ENCODE measurements around the gene ARHGAP25. TPM values are rescaled to one million over a fixed set of nuclear protein-coding genes. Genes with fewer than 3 reads are reported as not detected.

Gene ARHGAP25
- total RNA-seq, 1 donor from 2014 or later, result 0.08 TPM

DNA sequence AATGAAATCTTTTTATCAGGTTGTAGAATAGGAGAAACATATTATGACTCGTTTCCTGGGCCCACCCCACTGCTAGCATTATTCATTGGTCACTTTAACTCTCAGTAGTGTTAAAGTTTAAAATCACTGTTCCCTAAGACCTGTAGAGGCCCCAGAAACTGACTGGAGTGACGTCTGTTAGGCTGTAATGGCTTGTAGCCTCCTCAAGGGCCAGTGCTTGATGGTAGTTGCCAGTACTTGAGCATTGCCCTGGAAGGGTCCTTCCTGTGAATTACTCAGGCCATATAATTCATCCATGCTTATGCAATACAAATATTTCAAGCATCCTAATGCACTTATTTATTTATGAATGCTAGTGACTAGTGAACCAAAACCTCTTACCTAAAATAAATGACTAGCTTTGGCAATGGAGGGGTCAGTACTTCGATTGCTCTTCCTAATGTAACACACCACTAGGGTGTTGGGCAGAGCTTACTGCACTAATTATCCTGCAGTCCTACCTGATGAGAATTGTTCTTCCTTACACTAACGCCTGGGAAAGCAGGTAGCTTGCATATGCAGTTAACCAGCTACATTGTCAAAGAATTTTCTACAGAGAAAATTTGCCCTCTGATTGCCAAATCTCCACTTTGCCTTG, 31.2 kb downstream of the ARHGAP25 start:
- TF ChIP-seq, protein P1, sequence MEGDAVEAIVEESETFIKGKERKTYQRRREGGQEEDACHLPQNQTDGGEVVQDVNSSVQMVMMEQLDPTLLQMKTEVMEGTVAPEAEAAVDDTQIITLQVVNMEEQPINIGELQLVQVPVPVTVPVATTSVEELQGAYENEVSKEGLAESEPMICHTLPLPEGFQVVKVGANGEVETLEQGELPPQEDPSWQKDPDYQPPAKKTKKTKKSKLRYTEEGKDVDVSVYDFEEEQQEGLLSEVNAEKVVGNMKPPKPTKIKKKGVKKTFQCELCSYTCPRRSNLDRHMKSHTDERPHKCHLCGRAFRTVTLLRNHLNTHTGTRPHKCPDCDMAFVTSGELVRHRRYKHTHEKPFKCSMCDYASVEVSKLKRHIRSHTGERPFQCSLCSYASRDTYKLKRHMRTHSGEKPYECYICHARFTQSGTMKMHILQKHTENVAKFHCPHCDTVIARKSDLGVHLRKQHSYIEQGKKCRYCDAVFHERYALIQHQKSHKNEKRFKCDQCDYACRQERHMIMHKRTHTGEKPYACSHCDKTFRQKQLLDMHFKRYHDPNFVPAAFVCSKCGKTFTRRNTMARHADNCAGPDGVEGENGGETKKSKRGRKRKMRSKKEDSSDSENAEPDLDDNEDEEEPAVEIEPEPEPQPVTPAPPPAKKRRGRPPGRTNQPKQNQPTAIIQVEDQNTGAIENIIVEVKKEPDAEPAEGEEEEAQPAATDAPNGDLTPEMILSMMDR (IDR thresholded peaks at IDR 0.05; ENCODE audit: insufficient read depth, low read length, poor library complexity, severe bottlenecking), result no peak
- no peak for DNase-seq (ENCODE audit: low read depth)
- H3K36me3 ChIP-seq (ENCODE audit: control insufficient read depth, insufficient read depth, low read length), result no peaks in the 10 kb centered on the region
- H3K27me3 ChIP-seq (ENCODE audit: control insufficient read depth, insufficient read depth, low read length), result no peaks in the 10 kb centered on the region
- no peak overlapping the region for H3K4me3 ChIP-seq (ENCODE audit: low read depth, low read length)

DNA sequence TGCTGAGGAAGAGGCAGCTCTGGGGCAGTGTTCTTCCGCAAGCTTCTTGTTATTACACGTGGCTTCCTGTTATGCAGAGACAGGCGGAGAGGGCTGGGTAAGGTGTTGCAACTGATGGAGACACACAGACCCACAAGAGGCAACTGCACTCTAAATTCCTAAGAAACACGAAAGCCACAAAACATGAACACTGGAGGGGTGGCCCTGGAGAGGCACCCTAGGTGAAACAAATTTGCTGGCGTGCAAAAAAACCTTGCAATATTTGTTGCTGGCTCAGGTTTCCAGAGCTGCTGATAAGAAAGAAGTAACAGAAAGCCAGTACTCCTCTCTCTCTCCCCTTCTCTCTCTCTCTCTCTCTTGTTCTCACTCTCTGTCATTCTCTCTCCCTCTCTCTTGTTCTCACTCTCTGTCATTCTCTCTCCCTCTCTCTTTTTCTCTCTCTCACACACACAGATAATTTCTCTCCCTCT, 31.8 kb downstream of the ARHGAP25 start:
- Histone ChIP-seq H3K4me3 (ENCODE audit: low read depth, low read length) (no peak overlapping the region), H3K27me3 (ENCODE audit: control insufficient read depth, insufficient read depth, low read length) (no peaks in the 10 kb centered on the region), H3K36me3 (ENCODE audit: control insufficient read depth, insufficient read depth, low read length) (no peaks in the 10 kb centered on the region)
- TF ChIP-seq, protein P1 (IDR thresholded peaks at IDR 0.05; ENCODE audit: insufficient read depth, low read length, poor library complexity, severe bottlenecking), result no peak
- no peak for DNase-seq (ENCODE audit: low read depth)

DNA sequence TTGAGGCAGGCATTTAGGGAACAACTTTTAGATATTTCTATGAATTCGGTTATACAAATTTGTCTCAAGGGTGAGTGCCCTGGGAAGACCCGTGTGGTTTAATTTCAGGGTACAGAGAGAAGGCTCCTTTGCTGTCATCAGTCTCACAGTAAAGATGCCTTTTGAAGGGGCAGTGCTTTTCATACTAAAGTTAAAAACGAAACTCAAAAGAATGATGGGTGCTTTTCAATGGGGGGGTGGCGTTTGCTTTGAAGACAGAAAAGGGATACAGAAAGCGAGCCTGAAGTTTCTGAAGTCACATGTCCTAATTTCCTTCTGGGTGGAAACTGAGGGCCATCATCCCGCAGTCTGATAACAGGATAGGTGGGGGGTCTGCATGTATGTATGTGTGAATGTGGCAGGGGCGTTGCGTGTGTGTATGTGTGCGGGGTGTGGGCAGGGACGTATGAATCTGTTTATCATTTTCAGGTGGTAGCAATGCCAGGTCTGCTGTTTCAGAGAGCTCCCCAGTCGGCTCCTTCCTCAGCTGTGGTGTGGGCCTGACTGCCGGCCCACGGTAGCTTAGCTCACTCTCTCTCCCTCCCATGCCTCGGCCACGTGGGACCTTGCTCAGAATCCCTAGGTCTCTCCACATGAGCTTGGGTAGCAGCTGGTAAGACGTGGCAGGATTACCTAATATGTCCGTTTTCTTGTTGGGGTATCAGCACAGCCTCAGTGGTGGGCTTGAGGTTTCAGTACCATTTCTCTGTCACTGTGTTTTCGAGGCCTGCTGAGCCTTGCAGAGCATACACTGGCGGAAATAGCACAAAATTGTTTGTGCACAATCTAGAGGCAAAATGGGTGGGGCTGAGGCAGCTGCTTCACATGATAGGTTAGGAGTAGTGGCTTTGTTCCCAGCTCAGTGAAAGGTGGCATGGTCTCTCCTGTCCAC, 32.7 kb downstream of the ARHGAP25 start:
- no peak for DNase-seq (ENCODE audit: low read depth)
- Histone ChIP-seq H3K27me3 (ENCODE audit: control insufficient read depth, insufficient read depth, low read length) (no peaks in the 10 kb centered on the region), H3K36me3 (ENCODE audit: control insufficient read depth, insufficient read depth, low read length) (no peaks in the 10 kb centered on the region), H3K4me3 (ENCODE audit: low read depth, low read length) (no peak overlapping the region)
- TF ChIP-seq, protein P1 (IDR thresholded peaks at IDR 0.05; ENCODE audit: insufficient read depth, low read length, poor library complexity, severe bottlenecking), result no peak

DNA sequence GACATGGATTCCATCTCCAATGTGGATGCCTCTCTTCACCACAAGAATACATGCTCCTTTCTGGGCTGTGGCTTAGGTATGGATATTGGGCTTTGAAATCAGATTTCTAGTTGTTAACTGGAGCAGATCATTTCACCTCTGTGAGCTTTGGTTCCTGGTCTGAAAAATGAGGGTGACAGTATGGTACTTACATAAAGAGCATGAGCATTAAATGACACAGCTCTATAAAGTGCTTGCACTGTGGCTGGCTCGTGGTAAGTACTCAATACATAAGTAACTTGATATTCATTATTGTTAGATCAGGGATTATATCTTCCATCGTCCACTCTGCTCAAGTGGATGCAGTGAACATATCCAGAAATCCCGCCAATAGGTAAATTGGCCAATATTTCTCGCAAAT, 33.4 kb downstream of the ARHGAP25 start:
- Histone ChIP-seq H3K27me3 (ENCODE audit: control insufficient read depth, insufficient read depth, low read length) (no peaks in the 10 kb centered on the region), H3K4me3 (ENCODE audit: low read depth, low read length) (no peak overlapping the region), H3K36me3 (ENCODE audit: control insufficient read depth, insufficient read depth, low read length) (no peaks in the 10 kb centered on the region)
- TF ChIP-seq, protein P1 (IDR thresholded peaks at IDR 0.05; ENCODE audit: insufficient read depth, low read length, poor library complexity, severe bottlenecking), result no peak
- no peak for DNase-seq (ENCODE audit: low read depth)

DNA sequence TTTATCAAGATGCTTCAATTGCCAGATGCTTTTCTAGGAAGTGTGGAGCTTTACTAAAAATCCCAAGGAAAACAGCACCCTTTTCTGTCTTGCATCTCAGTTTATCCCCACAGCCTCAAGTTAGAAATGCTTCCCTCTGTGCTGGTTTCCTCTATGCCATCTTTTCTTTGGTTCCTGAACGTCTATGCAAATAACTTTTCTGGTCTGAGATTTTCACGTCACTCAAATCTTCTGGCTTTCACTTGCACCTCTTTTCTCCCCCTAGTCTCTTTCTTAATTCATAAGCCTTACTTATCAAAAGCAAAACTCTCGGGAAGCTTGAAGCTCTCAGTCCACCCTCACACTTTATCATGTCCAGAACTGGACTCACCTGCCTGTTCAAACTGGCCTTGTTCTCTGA, 33.9 kb downstream of the ARHGAP25 start:
- Histone ChIP-seq H3K36me3 (ENCODE audit: control insufficient read depth, insufficient read depth, low read length) (no peaks in the 10 kb centered on the region), H3K4me3 (ENCODE audit: low read depth, low read length) (no peak overlapping the region), H3K27me3 (ENCODE audit: control insufficient read depth, insufficient read depth, low read length) (no peaks in the 10 kb centered on the region)
- TF ChIP-seq, protein P1 (IDR thresholded peaks at IDR 0.05; ENCODE audit: insufficient read depth, low read length, poor library complexity, severe bottlenecking), result no peak
- DNase-seq (ENCODE audit: low read depth), result no peak
